ENCODE results near the gene S100A7. TPM values are rescaled to one million over a fixed set of nuclear protein-coding genes. Genes with fewer than 3 reads are reported as not detected.

The S100A7 gene
- total and polyA plus RNA-seq, 9 of the 15 experiments (the other 6 are each of a cell fraction or from before 2014, with no cell fraction given), result not detected

DNA sequence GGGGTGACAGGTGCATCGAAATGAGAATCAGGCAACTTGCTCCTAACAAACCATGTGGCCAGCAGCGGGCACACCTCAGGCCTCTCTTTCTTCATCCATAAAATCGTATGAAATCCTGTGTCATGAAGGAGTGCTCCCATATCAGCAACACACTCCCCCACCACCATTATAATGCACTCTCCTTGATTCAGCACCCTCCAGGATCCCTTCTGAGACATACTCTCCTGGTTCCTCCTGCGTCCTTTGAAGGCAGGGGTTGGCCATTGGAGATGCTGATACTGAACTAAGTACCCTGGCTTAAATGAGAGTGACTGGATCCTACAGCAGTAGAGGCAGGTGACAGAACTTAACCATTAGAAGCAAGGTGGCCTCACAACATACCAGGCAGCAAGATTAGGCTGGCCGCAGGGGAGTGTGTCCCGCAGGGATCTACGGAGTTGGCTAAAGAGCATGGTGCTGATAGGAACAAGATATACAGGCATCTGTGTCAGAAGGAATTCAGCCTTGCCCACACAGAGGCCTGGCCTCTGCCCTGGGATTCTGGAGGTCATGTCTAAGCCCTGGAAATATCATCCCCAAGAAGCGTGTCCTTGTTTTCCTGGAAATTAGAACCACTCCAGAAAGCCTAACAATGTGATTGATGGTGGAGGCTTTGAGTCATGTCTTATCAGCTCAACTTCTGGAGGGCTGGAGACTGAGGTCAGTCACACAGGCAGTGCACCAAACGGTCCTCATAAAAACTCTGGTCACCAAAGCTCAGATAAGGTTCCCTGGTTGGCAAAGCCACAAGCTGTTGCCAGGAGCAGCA is 27.4 kb downstream of the S100A7 start (continued):
- TF ChIP-seq, protein P1, sequence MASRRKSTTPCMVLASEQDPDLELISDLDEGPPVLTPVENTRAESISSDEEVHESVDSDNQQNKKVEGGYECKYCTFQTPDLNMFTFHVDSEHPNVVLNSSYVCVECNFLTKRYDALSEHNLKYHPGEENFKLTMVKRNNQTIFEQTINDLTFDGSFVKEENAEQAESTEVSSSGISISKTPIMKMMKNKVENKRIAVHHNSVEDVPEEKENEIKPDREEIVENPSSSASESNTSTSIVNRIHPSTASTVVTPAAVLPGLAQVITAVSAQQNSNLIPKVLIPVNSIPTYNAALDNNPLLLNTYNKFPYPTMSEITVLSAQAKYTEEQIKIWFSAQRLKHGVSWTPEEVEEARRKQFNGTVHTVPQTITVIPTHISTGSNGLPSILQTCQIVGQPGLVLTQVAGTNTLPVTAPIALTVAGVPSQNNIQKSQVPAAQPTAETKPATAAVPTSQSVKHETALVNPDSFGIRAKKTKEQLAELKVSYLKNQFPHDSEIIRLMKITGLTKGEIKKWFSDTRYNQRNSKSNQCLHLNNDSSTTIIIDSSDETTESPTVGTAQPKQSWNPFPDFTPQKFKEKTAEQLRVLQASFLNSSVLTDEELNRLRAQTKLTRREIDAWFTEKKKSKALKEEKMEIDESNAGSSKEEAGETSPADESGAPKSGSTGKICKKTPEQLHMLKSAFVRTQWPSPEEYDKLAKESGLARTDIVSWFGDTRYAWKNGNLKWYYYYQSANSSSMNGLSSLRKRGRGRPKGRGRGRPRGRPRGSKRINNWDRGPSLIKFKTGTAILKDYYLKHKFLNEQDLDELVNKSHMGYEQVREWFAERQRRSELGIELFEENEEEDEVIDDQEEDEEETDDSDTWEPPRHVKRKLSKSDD (conservative IDR thresholded peaks at IDR 0.05; ENCODE audit: low read length), result no peak
- TF ChIP-seq L3MBTL2 (IDR thresholded peaks at IDR 0.05), result peak; percentile 36; the same call in 1 of the 2 replicates
- no peak for TF ChIP-seq TCF7L2 (IDR thresholded peaks at IDR 0.05; ENCODE audit: low read depth, low read length)
- TF ChIP-seq CEBPB (tag; IDR thresholded peaks at IDR 0.05), result no peak
- TF ChIP-seq NUFIP1 (IDR thresholded peaks at IDR 0.05; ENCODE audit: partially characterized antibody), result no peak
- TF ChIP-seq GABPA (tag; conservative IDR thresholded peaks at IDR 0.05; ENCODE audit: low read depth), result no peak
- TF ChIP-seq TFAM (CRISPR knock-in tag; conservative IDR thresholded peaks at IDR 0.05), result no peak
- TF ChIP-seq HIVEP1 (CRISPR knock-in tag; IDR thresholded peaks at IDR 0.05), result 0 out of 2 replicates have a peak, but pooled peaks have one; percentile 41
- TF ChIP-seq DNMT1 (IDR thresholded peaks at IDR 0.05), result no peak
- TF ChIP-seq ELF4 (CRISPR knock-in tag; IDR thresholded peaks at IDR 0.05), result peak; percentile 80
- peak; percentile 58; the same call in 1 of the 2 replicates for TF ChIP-seq ZNF197 (CRISPR knock-in tag; IDR thresholded peaks at IDR 0.05; ENCODE audit: low read depth)
- 0 out of 2 replicates have a peak, but pooled peaks have one; percentile 38 for TF ChIP-seq HMG20A (CRISPR knock-in tag; conservative IDR thresholded peaks at IDR 0.05)
- peak; percentile 99 for TF ChIP-seq CTBP1 (IDR thresholded peaks at IDR 0.05; ENCODE audit: borderline replicate concordance)
- no peak for TF ChIP-seq KAT7 (CRISPR knock-in tag; IDR thresholded peaks at IDR 0.05; ENCODE audit: borderline replicate concordance)
- TF ChIP-seq, protein P2, sequence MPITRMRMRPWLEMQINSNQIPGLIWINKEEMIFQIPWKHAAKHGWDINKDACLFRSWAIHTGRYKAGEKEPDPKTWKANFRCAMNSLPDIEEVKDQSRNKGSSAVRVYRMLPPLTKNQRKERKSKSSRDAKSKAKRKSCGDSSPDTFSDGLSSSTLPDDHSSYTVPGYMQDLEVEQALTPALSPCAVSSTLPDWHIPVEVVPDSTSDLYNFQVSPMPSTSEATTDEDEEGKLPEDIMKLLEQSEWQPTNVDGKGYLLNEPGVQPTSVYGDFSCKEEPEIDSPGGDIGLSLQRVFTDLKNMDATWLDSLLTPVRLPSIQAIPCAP (CRISPR knock-in tag; IDR thresholded peaks at IDR 0.05; ENCODE audit: borderline replicate concordance), result no peak
- no peak for TF ChIP-seq RBM14 (IDR thresholded peaks at IDR 0.05; ENCODE audit: borderline replicate concordance, insufficient read depth, low read depth, low read length)
- peak; percentile 49 for TF ChIP-seq RFX1 (IDR thresholded peaks at IDR 0.05)
- no peak for TF ChIP-seq NFRKB (IDR thresholded peaks at IDR 0.05; ENCODE audit: low read depth)
- TF ChIP-seq, protein P3, sequence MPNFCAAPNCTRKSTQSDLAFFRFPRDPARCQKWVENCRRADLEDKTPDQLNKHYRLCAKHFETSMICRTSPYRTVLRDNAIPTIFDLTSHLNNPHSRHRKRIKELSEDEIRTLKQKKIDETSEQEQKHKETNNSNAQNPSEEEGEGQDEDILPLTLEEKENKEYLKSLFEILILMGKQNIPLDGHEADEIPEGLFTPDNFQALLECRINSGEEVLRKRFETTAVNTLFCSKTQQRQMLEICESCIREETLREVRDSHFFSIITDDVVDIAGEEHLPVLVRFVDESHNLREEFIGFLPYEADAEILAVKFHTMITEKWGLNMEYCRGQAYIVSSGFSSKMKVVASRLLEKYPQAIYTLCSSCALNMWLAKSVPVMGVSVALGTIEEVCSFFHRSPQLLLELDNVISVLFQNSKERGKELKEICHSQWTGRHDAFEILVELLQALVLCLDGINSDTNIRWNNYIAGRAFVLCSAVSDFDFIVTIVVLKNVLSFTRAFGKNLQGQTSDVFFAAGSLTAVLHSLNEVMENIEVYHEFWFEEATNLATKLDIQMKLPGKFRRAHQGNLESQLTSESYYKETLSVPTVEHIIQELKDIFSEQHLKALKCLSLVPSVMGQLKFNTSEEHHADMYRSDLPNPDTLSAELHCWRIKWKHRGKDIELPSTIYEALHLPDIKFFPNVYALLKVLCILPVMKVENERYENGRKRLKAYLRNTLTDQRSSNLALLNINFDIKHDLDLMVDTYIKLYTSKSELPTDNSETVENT (CRISPR knock-in tag; IDR thresholded peaks at IDR 0.05), result no peak
- TF ChIP-seq ATF2 (CRISPR knock-in tag; IDR thresholded peaks at IDR 0.05), result no peak

All from K562 (cell line).